Thymus (tissue), 11 donors: ENCODE results near the gene ZFAND2B. TPM values are rescaled to one million over a fixed set of nuclear protein-coding genes. Genes with fewer than 3 reads are reported as not detected.

Experiments used
- DNase-seq, 9 donors: peaks; one replicate each; pipeline ENCODE4 v3.0.0-alpha.2; 2013; ENCODE audit warnings: low spot score in 9 of 9, low read depth in 6 of 9, missing footprints in 1 of 9
- H3K27ac ChIP-seq, 2 donors: one replicate each; pipeline ENCODE4 v1.5.1; 2013; ENCODE audit warnings: control low read depth in 1 of 2, low read depth in 1 of 2, low read length in 1 of 2, mild to moderate bottlenecking in 1 of 2, moderate library complexity in 1 of 2
- H3K27me3 ChIP-seq, 2 donors: one replicate each; pipeline ENCODE4 v1.5.1; 2013; ENCODE audit warnings: low read length in 1 of 2; ENCODE audit not compliant: control insufficient read depth in 2 of 2, insufficient read depth in 1 of 2
- H3K36me3 ChIP-seq, 2 donors: one replicate each; pipeline ENCODE4 v1.5.1; 2013; ENCODE audit warnings: low read length in 1 of 2, mild to moderate bottlenecking in 1 of 2, moderate library complexity in 1 of 2; ENCODE audit not compliant: control insufficient read depth in 2 of 2, insufficient read depth in 2 of 2
- H3K4me1 ChIP-seq, 2 donors: one replicate each; pipeline ENCODE4 v1.5.1; 2013; ENCODE audit warnings: low read length in 2 of 2; ENCODE audit not compliant: control insufficient read depth in 2 of 2, insufficient read depth in 2 of 2
- H3K4me3 ChIP-seq, 2 donors: one replicate each; pipeline ENCODE4 v1.5.1; 2013; ENCODE audit warnings: low read length in 2 of 2, control low read depth in 1 of 2, mild to moderate bottlenecking in 1 of 2
- H3K9me3 ChIP-seq, 2 donors: one replicate each; pipeline ENCODE4 v1.5.1; 2013; ENCODE audit warnings: low read length in 1 of 2, mild to moderate bottlenecking in 1 of 2; ENCODE audit not compliant: control insufficient read depth in 2 of 2, insufficient read depth in 1 of 2
- WGBS: extraction: QIAGEN DNeasy Blood & Tissue Kit; methylation state at CpG from one replicate; pipeline ENCODE4 v1.1.7; 2013; 5-methylcytosine and 5-hydroxymethylcytosine counted together
- polyA plus RNA-seq: library from polyadenylated mRNA; stranded (reverse); fragments of 200-250 nt; gene quantifications from one replicate; pipeline ENCODE4 v1.2.3, GENCODE V29; 2013
- total RNA-seq: library from RNA; stranded (reverse); fragments of 120-200 nt; gene quantifications from one replicate; pipeline ENCODE4 v1.2.4, GENCODE V29; 2013
- donor health status: healthy.

The ZFAND2B gene
- total and polyA plus RNA-seq, 2 donors = 57.8 to 59.0 TPM

DNA sequence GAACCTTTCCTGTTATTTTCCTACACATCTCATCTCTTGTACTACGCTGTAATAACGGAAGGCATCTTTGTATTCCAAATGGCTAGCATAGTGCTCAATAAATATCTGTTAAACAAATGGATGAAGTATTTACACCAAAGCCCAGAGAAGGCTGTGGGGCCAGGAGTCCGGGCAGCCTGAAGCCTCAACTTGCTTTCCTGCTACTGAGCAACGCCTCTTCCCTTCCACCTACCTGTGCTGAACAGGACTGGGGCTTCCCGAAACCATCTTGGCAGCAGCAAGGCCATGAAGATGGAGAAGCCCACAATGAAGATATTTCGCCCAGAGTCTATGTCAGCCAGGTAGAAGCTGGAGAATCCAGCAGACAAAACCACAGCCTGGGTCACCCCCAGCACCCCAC, 43.4 kb upstream of the ZFAND2B start:
- no peaks in the 10 kb centered on the region for H3K9me3 ChIP-seq
- H3K36me3 ChIP-seq = no peaks in the 10 kb centered on the region
- DNase-seq = no peak
- H3K27ac ChIP-seq = no peak overlapping the region
- 98% methylated on average over 6 of the region's 6 CpGs for WGBS
- H3K4me1 ChIP-seq = peaks cover 8 to 11% of the 10 kb centered on the region in 2 donors
- H3K4me3 ChIP-seq = no peak overlapping the region
- H3K27me3 ChIP-seq = no peaks in the 10 kb centered on the region

DNA sequence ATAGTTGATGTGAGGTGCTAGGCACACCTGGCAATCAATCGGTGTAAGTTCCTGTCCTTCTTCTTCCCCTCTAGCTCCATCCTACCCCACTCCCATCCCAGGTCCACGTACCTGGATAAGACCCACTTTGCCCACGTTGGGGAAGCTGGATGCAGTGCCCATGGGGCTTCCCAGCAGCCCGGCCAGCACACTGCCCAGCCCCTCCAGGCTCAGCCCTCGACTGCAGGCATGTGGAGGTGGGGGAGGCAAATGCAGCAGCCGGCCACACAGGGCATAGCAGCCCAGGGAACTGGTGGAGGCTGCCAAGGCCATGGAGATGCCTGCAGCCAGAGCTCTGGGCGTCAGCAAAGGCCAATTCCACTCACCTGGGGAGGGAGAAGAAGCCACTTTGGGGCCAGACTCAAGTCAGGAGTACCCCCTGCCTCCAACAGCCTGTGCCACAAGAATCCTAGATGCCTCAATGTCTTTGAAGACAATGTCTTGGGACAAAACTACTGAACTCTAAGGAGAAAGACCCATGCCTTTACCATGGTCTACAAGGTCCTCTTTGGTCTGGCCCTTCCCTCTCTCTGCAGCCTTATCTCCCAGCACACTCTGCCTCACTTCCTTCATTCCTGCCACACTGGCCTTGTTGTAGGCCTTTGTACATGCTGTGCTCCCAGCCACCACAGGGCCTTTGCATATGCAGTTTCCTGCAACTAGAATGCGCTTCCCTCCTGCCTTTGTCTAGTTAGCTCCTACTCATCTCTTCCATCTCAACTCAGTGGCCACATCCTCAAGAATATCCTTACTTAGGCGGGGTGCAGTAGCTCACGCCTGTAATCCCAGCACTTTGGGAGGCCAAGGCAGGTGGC, 41.3 kb upstream of the ZFAND2B start:
- Histone ChIP-seq H3K4me3 (no peak overlapping the region), H3K27me3 (no peaks in the 10 kb centered on the region), H3K4me1 (peaks cover 5% of the 10 kb centered on the region in 2 donors), H3K9me3 (no peaks in the 10 kb centered on the region), H3K36me3 (peaks cover 0 to under 1% of the 10 kb centered on the region in 2 donors), H3K27ac (no peak overlapping the region)
- DNase-seq = no peak
- 96% methylated on average over 10 of the region's 10 CpGs for WGBS

DNA sequence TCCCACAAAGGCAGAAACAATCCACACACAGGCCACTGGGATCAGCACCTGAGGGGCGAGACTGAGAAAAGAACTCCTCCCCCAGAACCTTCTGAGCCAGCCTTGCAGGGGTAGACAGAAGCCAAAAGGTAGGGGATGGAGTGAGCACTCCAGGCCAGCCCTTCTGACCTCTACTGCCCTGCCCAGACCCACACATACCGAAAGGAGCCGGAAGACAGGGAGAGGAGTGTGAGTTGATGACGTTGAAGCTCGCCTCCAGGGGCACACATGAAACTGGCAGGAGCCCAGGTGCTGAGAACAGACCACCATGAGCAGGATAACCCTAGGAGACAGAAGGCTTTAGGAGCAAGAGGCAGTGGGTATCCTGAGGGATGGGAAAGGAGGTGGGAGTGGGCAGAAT, 38.6 kb upstream of the ZFAND2B start:
- 92% methylated on average over 5 of the region's 5 CpGs for WGBS
- DNase-seq = no peak
- H3K36me3 ChIP-seq = peaks cover 16 to 19% of the 10 kb centered on the region in 2 donors

DNA sequence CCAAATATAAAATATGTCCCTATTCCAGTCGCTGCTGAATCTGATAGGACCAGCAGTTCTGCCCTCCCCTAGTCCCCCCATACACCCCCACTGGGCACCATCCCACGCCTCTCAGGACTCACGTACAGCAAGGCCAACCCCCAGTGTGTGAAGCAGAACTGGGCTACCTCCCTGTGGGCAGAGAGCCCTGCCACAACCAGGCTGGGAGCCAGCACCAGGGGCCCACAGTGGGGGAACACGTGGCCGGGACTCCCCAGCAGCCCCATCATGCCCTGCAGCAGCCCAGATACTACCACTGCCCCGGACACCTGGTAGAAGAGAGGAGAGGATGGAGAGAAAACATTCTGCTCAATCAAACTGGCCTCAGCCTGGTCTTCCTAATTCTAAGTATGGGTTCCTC, 38.1 kb upstream of the ZFAND2B start:
- Histone ChIP-seq H3K27ac (no peak overlapping the region), H3K9me3 (no peaks in the 10 kb centered on the region), H3K36me3 (peaks cover 21 to 24% of the 10 kb centered on the region in 2 donors), H3K4me1 (no peaks in the 10 kb centered on the region), H3K4me3 (no peak overlapping the region), H3K27me3 (no peaks in the 10 kb centered on the region)
- no peak for DNase-seq
- 57% methylated on average over 6 of the region's 6 CpGs for WGBS

More for the DNA sequence above, 38.6 kb upstream of the ZFAND2B start:
- no peak overlapping the region for H3K4me3 ChIP-seq
- H3K27ac ChIP-seq = no peak overlapping the region
- H3K9me3 ChIP-seq = no peaks in the 10 kb centered on the region
- H3K27me3 ChIP-seq = no peaks in the 10 kb centered on the region
- H3K4me1 ChIP-seq = no peaks in the 10 kb centered on the region

DNA sequence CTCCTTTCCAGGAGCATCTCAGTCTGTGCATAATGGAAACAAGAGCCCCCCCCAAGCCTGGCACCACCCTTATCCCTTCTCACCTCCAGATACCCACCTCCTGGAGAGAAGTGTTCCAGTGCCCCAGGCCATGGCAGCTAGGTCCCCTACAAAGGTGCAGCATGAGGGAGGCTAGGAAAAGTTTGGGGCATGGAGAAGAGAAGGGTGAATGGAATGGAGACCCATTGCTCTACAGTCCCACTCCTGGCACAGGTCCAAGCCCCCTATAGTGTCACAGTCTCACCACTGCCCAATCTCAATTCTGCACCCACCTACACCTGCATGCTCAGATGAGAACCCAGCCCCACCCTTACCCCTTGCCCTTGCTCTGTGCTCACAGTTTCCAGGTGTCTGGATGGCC, 37.6 kb upstream of the ZFAND2B start:
- Histone ChIP-seq H3K27ac (no peak overlapping the region), H3K4me3 (no peak overlapping the region), H3K36me3 (peaks cover 23 to 28% of the 10 kb centered on the region in 2 donors), H3K27me3 (no peaks in the 10 kb centered on the region), H3K4me1 (no peaks in the 10 kb centered on the region), H3K9me3 (no peaks in the 10 kb centered on the region)
- no peak for DNase-seq

DNA sequence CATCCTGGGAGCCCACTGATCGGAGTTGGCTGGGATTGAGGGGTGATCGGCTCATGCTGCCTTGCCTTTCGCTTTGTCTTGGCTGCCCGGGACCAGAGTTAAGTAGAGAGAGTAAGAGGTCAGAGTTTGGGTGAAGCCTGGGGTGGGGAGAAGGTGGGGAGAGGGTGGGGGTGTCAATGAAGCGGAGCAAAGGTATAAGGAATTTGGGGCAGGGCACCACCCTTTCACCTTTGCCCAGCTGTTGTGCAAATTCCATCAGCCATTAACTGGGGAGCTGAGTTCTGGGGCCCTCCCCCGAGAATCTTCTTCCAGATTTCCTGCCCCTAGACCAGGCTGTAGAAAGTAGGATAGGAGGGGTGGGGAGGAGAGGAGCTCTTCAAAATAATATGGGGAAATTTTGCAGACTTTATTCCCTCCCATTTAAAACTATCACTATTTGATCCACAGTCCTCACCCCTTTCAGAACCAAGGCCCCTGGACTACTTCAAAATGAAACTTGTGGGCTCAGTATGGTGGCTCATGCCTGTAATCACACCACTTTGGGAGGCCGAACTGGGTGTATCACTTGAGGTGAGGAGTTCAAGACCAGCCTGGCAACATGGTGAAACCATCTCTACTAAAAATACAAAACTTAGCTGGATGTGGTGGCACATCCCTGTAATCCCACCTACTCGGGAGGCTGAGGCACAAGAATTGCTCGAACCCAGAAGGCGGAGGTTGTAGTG, 36.5 kb upstream of the ZFAND2B start, which contains the start of gene SLC23A3:
Gene SLC23A3 (minus strand): TSS at position 100 of the 725 bp plus-strand sequence. CDS start 45 bp downstream, at position 55.
- 98% methylated on average over 10 of the region's 10 CpGs for WGBS
- no peak within 1 kb of the TSS for H3K4me3 ChIP-seq
- no peaks in the 10 kb centered on the region for H3K27me3 ChIP-seq
- H3K36me3 ChIP-seq = peaks cover 35 to 40% of the 10 kb centered on the region in 2 donors
- peaks cover 4 to 5% of the 10 kb centered on the region in 2 donors for H3K4me1 ChIP-seq
- DNase-seq = no peak
- no peak within 1 kb of the TSS for H3K27ac ChIP-seq
- no peaks in the 10 kb centered on the region for H3K9me3 ChIP-seq

DNA sequence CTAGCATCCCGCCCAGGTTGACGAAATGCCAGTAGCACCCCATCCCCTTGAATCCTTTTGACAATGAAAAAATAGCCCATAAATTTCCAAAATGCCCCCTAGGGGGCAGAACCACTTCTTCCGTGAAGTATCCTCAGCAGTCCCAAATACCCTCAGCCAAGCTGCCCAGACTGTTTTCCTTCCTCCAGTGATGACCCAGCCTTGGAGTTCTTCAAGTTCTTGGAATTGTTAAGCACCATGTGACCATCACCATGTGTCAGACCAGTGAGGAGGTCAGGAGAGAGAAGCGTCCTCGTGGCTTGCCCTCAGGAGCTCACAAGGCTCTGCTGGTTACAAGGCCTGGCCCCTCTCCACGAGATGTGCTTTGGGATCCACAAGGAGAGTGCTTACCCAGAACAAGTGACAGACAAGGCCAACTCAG, 35.3 kb upstream of the ZFAND2B start:
- H3K9me3 ChIP-seq = no peaks in the 10 kb centered on the region
- H3K4me3 ChIP-seq = no peak overlapping the region
- no peak overlapping the region for H3K27ac ChIP-seq
- H3K36me3 ChIP-seq = peaks cover 35 to 40% of the 10 kb centered on the region in 2 donors
- DNase-seq = peak in 4 of 9 donors; percentile 29 to 64 (median 38)
- H3K4me1 ChIP-seq = peaks cover 10 to 14% of the 10 kb centered on the region in 2 donors
- WGBS = 84% methylated on average over 6 of the region's 6 CpGs
- no peaks in the 10 kb centered on the region for H3K27me3 ChIP-seq

DNA sequence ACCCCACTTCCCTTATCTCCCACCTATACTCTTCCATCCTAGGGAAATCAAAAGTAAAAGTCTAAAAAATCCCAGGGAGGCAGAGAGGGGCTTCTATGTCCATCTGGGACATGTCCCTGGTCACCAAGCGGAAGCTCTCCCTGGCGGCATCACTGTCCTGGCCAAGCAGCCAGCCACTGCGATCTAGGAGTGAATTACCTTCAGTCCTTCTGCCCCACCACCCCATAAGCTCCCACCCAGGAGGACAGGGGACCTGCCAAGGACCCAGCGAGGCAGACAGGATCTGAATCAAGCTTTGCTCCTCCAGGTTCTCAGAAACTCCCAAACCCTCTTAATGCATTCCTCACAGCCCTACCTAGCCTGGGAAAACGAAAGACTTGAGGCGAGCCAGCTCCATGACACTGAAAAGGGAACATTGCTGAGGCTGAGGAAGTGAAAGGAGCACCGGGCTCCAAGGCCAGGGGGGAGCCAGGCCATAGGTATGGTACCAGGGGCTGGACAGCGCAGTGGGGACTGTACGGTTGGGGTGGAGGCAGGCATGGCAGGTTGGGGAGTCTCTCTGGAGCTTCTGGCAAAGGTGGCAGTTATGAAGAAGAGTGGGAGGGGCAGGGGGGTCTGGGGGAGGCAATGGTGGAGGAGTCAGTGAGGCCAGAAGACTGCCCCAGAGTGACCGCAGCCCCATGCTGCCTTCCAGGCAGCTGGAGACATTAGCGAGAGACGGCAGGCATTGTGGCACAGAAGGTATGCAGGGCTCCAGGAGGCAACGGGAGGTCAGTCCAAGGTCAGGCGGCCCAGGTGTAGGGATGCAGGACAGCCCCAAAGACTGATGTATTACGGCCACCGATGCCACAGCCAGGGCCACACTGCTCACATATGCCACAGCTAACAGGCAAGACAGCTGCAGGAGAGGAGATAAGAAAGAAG, 34.1 kb upstream of the ZFAND2B start:
- no peaks in the 10 kb centered on the region for H3K27me3 ChIP-seq
- H3K4me3 ChIP-seq = no peak overlapping the region
- no peaks in the 10 kb centered on the region for H3K9me3 ChIP-seq
- peaks cover 10 to 17% of the 10 kb centered on the region in 2 donors for H3K4me1 ChIP-seq
- peaks cover 35 to 40% of the 10 kb centered on the region in 2 donors for H3K36me3 ChIP-seq
- no peak for DNase-seq
- H3K27ac ChIP-seq = no peak overlapping the region
- 92% methylated on average over 16 of the region's 16 CpGs for WGBS
